Heart left ventricle (tissue), 13 donors: ENCODE data around the gene LMX1A.

Experiments
- POLR2A ChIP-seq, 2 donors: fragments of 450-650 bp; IDR thresholded peaks; one replicate each; pipeline ENCODE4 v1.6.1; 2017; ENCODE audit warnings: antibody characterized with exemption in 2 of 2, mild to moderate bottlenecking in 2 of 2, moderate library complexity in 2 of 2
- TF ChIP-seq, protein P1 (sequence below), 12 donors: fragments of 200-600 bp; sonication (generic) in 4 of 12; IDR thresholded peaks; one replicate each; pipeline versions ENCODE4 v1.5.0 to v1.8.0; 2018 to 2022; ENCODE audit warnings: antibody characterized with exemption in 12 of 12, mild to moderate bottlenecking in 5 of 12
- donor health status: ischemic (EF 13 %, LVEDD 7.1; RV severe dilation, severe dysfunction).
- donor health status: DM: no; HTN: yes; CAD: no.
- donor health status: DM: no; HTN: no; CAD: no.
- donor health status: ischemic (EF 25% LVEDD 6.9; RV normal size, moderate dysfunction).
- donor health status: ischemic (EF 25% LVEDD 5.7; RV mildly dilated, moderate dysfunction).
- donor health status: ischemic (EF 35%, LVEDD 5.7; RV mildly dilated, moderate dysfunction).
- donor health status: nonischemic (EF 11% LVEDD 7.7; RV severe dilation, severe dysfunction).
- donor health status: DM: yes; HTN: yes; CAD: no.
- donor health status: PGD.
- donor health status: ischemic (EF 29% LVEDD 5.4; RV normal size, mild dysfunction).
- donor health status: nonischemic (EF 23%, LVEDD 6.1; RV moderate dilation, normal function).

GRCh38 chr1:165367375-165367993 lies 11.0 kb upstream of the LMX1A start:
- TF ChIP-seq POLR2A (IDR thresholded peaks at IDR 0.05), result no peak
- TF ChIP-seq, protein P1, sequence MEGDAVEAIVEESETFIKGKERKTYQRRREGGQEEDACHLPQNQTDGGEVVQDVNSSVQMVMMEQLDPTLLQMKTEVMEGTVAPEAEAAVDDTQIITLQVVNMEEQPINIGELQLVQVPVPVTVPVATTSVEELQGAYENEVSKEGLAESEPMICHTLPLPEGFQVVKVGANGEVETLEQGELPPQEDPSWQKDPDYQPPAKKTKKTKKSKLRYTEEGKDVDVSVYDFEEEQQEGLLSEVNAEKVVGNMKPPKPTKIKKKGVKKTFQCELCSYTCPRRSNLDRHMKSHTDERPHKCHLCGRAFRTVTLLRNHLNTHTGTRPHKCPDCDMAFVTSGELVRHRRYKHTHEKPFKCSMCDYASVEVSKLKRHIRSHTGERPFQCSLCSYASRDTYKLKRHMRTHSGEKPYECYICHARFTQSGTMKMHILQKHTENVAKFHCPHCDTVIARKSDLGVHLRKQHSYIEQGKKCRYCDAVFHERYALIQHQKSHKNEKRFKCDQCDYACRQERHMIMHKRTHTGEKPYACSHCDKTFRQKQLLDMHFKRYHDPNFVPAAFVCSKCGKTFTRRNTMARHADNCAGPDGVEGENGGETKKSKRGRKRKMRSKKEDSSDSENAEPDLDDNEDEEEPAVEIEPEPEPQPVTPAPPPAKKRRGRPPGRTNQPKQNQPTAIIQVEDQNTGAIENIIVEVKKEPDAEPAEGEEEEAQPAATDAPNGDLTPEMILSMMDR (IDR thresholded peaks at IDR 0.05), result peak; percentile 88 to 97 (median 94)
